Activated gamma-delta T cell (primary cell): ENCODE data around the gene TMEM200B.
A peak's percentile ranks its signal among the peaks of the same experiment; 100 is the strongest.
"Not testable (repeated sequence)": the region's sequence is repeated elsewhere in the genome, so short reads cannot be mapped to it uniquely, and the experiment has no call there.

Source experiments
- DNase-seq: peaks from one replicate; lab custom pipeline; 2025; lab: John Stamatoyannopoulos, UW

The TMEM200B gene

DNA sequence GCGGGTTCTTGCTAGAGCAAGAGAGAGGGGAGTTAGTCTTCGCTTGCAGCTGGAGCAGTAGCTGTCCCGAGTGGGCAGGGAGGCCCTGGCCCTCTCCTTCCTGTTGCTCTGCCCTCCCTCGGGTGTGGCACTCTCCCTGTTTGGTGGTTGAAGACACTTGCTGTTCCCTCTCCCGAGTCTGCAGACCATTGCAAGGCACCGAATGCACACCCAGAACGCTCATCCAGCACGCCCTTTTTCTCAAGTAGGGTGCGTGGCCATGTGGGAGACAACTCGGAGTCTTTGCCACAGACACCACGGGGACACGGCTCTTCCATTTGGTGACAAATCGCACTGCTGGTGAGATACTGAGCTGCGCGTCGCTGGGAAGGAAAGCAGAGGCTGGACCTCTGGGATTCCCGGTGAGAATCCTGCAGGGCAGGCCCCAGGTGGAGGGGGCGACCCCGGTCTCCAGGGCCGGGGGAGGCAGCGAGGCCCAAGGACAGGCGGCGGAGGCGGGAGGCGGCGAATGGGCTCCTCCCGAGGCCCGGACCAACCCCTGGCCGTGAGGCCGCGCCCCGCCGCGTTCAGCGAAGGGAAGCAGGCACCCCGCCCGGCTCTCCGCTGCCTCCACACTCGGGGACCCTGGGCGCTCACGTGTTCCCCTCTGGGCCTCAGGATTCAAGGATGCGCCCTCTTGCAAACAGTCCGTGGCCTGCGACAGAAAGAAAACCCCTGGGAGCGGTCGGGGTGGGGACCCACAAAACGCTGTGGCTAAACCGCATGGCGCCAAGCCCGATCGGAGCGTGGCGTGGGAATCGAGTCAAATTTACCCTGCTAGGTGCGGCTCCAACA is 10.4 kb upstream of the TMEM200B start:
- DNase-seq = no peak

DNA sequence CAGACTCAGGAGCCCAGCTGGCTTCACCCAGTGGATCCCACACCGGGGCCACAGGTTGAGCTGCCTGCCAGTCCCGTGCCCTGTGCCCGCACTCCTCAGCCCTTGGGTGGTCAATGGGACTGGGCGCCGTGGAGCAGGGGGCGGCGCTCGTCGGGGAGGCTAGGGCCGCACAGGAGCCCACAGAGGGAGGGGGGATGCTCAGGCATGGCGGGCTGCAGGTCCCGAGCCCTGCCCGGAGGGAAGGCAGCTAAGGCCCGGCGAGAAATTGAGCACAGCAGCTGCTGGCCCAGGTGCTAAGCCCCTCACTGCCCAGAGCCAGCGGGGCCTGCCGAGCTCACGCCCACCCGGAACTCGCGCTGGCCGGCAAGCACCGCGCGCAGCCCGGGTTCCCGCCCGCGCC is 7.4 kb upstream of the TMEM200B start:
- not testable (repeated sequence) for DNase-seq

DNA sequence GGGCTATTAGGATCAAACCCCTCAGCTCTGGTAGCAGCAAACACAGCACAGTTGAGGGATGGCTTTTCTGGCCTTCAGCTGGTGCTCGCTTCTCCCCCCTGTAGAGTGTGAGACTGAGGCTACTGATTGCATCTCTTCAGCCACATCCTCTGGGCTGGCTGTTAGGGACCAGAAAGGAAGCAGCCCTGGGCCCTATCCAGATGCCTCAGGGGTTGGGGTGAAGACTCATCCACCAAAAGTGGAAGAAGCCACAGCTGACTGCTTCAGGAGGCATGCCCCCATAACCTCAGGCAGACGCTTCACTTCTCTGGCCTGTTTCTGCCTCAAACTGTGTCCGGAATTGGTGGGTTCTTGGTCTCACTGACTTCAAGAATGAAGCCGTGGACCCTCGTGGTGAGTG is 6.2 kb upstream of the TMEM200B start:
- no peak for DNase-seq

DNA sequence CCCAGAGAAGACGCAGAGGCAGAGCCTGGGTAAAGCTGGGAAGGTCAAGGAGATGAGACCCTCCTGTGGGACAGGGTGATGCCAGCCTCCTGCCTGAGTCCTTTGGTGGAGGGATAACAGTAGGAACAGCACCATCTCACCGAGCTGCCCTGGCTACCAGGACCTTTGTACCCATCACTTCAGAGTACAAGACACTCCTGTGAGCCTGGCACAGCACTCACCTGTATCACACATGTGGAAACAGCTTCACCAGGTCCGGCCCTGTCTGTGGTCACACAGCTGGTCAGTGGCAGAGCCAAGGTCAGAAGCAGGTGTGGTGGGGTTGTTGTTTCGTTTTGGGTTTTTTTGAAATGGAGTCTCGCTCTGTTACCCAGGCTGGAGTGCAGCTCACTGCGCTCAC is 5.0 kb upstream of the TMEM200B start:
- no peak for DNase-seq

DNA sequence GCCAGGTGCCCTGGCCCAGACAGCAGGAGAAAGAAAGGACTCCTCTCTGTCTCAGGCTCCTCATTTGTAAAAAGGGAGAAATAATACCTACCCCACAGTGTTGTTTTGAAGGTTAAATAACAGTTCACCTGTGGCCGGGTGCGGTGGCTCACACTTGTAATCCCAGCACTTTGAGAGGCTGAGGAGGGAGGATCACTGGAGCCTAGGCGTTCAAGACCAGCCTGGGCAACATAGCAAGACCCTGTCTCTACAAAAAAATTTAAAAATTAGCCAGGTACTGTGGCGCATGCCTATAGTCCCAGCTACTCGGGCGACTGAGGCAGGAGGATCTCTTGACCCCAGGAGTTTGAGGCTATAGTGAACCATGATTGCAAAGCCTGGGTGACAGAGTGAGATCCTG is 2.5 kb upstream of the TMEM200B start:
- DNase-seq = no peak

DNA sequence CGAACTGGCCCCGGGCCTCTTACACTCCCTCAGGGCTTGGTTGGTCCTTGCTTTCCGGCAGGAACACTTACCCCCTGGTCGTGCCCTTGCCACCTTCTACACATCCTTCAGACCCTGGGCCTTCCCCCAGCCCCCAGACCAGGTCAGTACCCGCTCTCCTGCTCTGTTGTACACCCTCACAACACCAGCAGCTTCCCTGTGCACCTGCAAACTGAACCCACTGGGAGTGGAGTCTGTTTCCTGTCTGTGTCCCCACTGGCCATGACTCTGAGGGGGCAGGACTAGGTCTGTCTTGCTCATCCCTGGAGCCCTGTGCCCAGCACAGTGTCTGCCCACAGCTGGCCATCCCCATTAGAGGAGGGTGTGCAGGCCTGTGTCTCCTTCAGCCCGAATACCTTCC is 2.1 kb upstream of the TMEM200B start:
- no peak for DNase-seq

DNA sequence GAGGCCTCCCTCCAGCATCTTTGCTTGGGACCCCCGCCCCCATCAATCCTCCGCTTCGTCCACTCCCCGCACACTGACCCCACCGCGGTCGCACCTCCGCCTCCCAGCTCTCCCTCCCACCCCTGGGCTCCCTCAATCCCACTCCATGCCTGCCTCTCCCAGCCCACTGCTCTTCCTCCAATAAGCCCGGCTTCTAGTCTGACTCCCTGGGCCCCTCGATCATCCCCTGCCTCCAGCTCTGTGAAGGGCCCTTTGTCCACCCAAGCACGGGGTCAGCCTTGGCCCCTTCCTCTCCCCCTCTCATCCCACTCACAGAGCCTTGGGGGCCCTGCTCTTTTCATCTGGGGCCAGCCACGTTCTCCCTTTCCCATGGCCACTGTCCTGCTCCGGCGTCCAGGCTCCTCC is 1.5 kb upstream of the TMEM200B start:
- no peak for DNase-seq

DNA sequence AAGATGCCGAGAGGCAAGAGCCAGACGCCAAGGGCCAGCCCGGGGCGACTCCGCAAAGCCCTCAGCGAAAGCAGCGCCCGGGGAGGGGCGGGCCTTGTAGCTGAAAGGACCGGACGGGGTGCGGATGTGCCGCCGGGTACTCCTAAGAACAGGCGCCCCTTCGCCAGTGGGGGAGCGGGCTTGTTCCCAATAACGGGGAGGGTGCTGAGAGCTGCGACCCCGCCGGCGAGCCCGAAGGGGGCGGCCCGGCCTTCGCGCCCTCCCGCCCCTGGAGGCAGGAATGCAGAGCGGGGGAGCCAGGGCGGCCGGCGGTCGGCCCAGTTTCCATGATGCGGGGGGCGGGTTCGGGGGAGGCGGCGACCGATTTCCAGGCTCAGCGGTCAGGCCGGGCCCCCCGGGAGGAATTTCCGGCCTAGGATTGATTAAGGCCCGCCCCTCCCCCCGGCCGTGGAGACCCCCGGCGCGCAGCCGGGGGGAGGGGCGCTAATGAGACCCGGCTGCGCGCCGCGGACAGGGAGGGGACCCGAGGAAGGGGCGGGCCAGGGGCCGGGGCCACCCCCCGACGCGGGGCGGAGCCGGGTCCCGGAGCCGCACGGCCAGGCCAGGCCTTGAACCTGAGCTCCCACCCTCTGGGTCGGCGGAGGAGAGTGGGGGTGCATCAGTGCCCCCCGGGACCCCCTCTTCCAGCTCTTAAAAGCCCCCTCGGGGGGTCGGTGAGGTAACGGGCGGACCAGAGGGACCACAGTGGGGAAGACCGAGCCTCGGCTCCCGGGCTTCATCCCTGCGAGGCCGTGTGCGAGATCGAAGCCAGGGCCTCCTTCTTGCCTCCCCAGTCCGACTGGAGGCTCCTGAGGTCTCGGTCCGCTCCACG is 898 bp upstream of the TMEM200B start:
- peak; percentile 51 for DNase-seq

DNA sequence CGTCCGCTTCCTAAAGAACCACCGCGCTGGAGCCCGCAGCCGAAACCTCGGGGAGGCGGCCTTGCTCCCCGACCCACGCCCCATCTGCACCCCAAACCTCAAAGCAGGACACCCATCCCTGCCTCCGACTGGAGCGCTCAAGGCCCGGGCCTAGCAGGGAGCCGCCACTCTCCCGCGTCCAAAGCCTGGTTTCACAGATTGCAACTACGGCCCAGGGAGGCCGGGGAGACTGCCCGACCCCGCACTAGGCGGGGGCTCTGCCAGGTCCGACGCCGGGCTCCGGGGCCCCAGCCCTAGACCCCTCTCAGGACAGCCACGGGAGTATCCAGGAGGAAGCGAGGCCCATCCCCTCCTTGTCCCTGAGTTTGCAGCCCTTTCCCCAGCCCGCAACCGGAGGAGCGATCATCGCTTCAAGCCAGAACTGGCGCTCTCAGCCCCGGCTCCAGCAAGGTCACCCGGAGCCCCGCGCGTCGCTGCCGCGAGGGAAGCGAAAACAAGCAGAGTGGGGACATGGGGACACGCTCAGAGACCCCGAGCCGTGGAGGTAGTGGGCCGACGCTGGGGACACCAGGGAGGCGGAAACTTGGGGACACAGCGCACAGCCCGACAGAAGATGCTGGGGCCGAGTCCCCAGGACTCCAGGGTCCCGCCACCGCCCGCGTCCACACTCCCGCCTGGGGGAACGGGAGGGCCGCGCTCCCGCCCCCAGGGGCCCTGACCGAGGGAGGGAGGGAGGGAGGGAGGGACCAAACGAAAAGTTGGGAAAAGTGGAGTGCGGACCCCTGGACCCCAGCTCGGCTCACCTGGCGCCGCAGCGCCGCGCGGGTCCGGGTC is 433 bp downstream of the TMEM200B start:
- no peak for DNase-seq

DNA sequence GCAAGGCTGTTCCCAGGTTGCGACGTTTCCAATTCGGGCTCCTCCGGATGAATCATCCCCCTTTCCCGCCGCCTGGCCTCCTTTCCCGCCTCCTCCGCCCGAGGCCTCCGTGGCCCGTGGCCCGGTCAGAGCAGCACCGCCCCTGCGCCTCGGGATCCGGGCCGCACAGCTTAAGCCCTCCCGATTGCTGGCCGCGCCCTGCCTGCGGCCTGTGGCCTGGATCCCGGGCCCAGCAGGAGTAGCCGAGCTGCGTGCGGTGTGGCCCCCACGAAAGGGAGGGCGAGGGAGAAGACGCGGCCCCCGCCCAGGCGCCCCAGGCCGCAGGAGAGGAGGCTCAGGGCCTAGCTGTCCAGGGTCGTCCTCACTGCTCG is 1.0 kb downstream of the TMEM200B start:
- no peak for DNase-seq

DNA sequence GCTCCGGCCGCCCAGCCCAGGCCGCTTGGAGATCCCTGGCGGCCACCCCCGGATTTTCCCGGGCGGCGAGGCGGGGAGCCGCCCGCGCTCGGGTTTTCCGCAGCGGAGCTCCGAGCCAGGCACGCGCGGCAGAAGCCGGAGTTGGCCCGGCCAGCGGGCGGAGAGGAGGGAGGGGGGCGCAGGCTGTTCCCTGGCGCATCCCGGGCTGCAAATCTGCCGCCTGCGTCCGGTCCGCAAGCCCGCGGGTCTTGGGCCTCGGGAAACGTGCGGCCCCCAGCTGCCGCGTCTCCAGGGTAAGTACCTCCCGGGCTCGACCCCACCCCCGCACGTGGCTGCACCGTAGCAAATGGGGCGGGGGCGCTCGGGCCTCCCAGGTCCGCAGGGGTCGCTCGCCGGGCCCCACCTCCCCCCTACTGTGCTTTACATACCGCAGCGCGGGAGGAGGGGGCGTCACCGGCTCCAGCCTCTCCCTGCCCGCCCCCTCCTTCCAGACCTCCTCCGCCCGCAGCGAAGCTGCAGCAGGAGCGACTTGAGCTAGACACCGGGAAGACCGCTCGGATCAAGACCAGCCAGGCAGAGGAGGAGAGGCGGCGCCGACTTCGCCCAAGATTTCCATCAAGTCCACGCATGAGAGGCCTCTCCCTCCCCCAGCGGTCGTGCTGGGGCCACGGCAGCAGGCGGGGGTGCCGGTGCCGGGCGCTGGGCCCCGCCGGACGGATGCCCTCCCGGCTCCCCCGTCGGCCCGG is 1.6 kb downstream of the TMEM200B start:
- no peak for DNase-seq

DNA sequence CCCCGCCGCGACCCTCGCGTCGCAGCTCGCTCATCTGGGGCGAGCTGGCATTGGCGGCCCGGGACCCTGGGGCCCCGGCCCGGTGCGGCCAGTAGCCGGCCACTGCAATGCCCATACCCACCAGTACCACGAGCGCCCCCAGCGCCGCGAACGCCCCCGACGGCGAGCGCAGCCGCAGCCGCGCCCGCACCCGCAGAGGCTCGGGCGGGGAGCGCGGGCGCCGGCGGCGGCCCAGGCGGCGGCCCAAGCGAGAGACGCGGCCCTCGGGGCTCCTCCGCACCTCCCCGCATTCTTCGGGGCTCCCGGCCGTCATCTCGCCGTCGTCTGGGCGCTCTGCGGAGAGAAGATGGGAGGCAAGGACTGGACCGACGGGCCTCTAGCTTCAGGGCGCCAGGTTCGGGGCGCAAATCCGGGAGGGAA is 2.2 kb downstream of the TMEM200B start:
- DNase-seq = no peak

DNA sequence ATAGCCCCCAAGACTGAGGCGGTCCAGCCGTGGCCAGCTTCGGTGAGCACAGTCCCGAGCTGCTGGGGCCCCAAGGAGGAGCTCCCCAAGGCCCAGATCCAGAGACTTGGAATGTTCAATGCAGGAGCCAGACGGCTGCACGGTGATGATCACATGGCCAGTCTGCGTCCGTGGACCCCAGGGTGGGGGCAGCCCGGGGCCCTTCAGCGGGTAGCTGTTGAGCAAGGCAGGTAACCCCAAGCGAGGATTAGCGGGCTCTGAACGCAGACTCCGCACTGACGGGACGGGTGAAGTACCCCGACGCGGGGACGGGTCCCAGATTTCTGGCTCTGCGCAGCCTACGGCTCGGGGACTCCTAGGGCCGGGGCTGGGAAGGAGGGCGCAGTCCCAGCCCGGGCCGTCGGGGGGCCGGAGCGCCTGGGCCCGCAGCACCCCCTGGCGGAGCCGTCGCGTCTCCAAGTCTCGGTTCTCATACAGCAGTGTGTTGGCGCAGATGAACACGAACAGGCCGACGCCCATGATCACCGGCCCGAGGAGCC is 2.7 kb downstream of the TMEM200B start:
- DNase-seq = peak; percentile 33

DNA sequence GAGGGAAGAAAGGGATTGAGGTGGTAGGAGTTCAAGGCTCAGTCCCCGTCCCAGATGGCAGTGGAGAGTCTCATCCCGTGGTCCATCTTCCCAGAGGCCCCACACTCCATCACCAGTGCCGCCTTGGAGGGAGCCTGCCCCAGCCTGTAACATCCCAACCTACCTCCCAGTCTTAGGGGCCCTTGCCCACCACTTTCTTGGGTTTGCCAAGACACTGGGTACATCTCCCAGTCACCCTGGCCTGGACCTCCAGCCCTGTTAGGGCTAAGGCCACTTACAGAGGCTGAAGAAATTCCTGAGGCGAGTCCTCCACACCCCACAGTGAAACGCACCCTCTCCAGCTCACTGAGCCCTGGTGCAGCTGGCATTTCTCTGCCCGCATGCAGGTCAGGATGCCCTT is 3.3 kb downstream of the TMEM200B start:
- no peak for DNase-seq

DNA sequence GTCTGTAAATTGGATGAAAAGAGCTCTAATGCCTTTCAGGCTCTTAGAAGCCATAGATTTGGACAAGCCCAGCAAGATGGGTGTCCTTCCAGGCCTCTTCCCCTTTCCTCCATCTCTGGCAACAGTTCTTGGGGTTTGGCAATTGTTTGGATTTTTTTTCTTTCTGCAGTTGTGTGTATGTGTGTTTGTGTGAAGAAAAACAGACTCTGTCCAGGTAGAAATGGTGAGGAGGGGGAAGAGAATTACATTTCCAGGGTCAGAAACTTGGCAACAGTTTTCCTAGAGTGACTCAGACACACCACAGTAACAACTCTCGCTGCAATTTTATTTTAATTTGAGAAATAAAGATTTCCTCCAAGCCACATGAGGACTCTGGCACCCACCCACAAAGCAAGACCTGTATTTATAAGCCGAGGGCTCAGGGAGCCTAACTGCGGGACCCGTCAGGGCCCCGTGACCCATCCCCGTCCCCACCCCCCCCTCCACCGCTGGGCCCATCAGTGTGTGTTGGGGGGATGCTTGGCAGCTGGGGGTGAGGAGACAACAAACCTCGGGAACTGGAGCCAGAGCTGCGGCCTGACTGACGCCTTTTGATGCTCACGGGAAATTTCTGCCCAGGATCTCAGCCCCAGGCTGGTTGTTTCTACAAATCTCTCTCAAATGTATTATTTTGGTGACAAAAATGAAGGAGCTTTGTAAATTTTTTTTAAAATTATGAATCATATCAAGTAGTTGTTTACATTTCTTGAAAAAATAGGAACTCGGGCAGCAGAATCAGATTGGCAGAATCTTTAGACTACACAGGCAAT is 4.4 kb downstream of the TMEM200B start:
- no peak for DNase-seq

DNA sequence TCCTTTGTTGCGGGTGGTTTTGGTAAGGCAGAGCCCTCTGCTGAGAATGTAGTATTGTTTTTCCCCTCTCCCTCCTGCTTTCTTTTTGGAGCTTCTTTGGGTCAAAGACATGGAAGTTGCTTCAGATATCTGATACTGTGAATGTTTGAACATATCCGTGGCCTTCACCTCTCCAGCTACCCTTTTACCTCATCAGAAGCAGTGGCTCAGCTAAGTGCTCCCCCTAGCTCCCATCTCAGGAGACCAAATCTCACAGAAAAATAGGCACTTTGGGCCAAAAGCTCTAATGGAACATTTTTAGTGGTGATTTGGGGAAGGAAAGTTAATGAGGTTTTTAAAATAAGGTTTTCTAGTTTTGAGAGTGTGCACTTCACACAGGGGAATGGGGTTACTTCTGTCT is 6.3 kb downstream of the TMEM200B start:
- no peak for DNase-seq

DNA sequence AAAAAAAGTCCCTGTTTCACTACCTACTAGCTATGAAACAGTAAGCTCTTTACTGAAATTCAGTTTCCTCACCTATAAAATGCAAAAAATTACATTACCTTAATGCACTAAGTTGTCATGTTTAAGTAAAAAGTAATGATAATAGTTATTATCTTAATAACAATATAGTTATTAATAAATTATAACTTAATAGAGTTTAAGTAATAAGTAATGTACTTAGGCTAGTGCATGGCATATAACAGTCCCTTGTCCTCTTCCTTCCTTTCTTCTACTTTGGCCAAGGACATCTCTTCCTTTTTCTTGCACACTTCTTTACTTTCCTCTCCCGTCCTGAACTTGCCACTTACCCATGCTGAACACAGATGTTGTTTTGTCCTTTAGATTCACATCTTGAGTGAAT is 9.0 kb downstream of the TMEM200B start:
- DNase-seq = no peak

DNA sequence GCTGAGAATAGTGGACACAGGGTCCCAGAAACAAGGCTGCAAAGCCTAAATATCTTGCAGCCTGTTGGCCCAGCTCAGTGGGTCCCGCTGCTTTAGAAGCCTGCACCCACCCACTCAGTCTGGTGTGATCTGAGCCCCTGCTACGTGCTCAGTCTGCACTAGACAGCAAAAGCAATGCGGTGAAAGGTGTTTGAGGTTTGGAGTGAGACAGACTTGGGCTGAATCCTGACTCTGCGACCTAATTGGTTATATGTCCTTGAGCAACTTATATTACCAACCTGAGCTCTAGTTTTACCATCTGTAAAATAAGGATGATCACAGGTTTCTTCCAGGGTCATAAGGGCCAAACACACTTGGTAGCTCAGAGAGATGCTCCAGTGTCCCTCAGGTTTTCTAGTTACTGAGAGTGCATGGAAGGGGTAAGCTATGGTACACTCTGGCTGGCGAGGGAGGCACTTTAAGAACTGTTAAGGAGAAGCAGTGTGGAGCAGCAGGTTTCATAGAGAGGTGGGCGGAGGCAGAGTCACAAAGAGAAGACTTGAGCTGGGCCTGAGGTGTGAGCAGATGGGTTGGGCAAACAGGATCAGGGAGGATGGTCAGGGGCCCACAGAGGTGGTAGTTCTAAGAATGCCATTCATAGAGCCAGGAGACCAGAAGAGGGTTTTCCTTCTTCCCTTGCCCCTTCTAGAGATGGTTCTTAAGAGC is 10.1 kb downstream of the TMEM200B start:
- no peak for DNase-seq

DNA sequence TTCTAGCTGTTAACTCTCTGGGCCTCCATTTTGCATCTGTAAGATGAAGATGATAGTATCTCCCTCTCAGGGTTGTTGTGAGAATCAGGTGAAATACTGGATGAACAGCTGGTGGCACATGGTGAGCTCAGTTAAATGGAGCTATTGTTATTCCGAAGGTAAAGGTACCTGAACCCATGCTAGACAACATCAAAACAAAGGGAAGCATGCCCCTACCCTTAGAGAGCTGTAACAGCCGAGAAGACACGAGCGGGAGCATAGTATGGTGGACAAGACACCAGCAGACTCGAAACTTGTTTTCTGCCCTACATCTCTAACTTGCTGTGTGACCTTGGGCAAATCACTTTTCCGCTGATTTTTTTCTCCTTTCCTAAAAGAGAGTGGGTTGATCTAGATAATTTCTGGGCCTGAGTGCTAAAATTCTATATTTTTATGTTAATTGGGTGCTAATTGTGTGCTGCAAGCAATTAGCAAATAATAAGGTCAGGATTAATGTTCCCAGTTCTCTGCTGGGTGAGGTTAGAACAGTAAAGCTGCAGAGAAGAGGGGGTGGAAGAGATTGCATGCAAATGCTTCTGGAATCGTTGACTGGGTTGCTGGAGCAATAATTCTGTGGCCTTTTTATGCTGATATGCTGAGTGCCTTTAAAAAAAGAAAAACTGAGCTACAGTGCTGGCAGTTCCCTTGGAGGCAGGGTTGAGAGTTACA is 10.8 kb downstream of the TMEM200B start:
- DNase-seq = no peak
